ENCODE results near the gene SLIT2. TPM values are rescaled to one million over a fixed set of nuclear protein-coding genes. Genes with fewer than 3 reads are reported as not detected.

Gene SLIT2, protein sequence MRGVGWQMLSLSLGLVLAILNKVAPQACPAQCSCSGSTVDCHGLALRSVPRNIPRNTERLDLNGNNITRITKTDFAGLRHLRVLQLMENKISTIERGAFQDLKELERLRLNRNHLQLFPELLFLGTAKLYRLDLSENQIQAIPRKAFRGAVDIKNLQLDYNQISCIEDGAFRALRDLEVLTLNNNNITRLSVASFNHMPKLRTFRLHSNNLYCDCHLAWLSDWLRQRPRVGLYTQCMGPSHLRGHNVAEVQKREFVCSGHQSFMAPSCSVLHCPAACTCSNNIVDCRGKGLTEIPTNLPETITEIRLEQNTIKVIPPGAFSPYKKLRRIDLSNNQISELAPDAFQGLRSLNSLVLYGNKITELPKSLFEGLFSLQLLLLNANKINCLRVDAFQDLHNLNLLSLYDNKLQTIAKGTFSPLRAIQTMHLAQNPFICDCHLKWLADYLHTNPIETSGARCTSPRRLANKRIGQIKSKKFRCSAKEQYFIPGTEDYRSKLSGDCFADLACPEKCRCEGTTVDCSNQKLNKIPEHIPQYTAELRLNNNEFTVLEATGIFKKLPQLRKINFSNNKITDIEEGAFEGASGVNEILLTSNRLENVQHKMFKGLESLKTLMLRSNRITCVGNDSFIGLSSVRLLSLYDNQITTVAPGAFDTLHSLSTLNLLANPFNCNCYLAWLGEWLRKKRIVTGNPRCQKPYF (N-terminal part only)
- total RNA-seq = 45.6 and 55.6 TPM in 2 replicates
- long read RNA-seq, partial matches to known transcripts = 29 of 35 reads
- long read RNA-seq, other reads (novel, unspliced or antisense) = 5 of 35 reads

DNA sequence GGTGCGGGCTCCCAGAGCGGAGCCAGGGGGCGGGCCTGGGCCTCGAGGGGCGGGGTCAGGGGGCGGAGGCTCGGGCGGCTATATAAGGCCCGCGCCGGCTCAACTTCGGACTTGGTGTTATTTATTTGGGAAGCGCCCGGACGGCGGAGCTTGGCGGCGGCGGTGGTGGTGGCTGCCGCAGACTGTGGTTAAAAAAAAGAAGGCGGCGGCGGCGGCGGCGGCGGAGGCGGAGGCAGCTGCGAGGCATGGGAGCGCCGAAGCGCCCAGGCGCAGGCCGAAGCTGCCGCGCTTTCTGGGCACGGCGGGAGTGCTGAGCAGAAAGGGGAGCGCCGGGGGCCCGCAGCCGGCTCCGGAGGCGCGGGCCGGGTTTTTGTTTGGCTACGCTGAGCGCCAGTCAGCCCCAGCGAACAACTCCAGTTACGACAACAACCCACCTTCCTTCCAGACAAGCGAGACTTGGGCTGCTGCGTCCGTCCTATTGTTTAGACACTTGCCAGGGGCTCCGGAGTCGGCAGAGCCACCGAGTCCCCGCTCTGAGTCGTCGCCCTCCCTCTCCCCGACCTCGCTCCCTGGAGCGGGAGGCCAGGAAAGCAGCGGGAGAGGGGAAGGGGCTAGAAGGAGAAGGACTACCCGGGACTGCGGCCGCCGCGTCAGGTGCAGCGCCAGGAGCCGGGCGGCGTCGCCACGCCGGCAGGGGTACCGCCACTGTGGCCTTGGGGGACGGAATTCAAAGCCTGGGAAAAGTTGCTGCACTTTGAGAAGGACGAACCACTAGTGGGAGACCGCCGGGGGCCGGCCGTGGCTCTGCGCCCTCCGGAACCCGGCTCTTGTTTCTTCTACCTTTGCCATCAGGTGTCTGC is at the start of gene SLIT2:
SLIT2 (plus strand) TSS at position 110 of the 860 bp plus-strand sequence. CDS start 1,911 bp downstream, outside the sequence.
- H3K36me3 Mint-ChIP-seq (ENCODE audit: unreplicated experiment) = no peaks in the 10 kb centered on the region
- peak within 1 kb of the TSS; percentile 94 for H3K27ac Mint-ChIP-seq (ENCODE audit: unreplicated experiment)
- H3K4me3 Mint-ChIP-seq (ENCODE audit: unreplicated experiment) = peak within 1 kb of the TSS; percentile 97
- TF ChIP-seq, protein P1, sequence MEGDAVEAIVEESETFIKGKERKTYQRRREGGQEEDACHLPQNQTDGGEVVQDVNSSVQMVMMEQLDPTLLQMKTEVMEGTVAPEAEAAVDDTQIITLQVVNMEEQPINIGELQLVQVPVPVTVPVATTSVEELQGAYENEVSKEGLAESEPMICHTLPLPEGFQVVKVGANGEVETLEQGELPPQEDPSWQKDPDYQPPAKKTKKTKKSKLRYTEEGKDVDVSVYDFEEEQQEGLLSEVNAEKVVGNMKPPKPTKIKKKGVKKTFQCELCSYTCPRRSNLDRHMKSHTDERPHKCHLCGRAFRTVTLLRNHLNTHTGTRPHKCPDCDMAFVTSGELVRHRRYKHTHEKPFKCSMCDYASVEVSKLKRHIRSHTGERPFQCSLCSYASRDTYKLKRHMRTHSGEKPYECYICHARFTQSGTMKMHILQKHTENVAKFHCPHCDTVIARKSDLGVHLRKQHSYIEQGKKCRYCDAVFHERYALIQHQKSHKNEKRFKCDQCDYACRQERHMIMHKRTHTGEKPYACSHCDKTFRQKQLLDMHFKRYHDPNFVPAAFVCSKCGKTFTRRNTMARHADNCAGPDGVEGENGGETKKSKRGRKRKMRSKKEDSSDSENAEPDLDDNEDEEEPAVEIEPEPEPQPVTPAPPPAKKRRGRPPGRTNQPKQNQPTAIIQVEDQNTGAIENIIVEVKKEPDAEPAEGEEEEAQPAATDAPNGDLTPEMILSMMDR (IDR thresholded peaks at IDR 0.05) = peak; percentile 27
- DNase-seq (ENCODE audit: extremely low spot score, unreplicated experiment) = peak; percentile 96
- H3K27me3 Mint-ChIP-seq (ENCODE audit: unreplicated experiment) = no peaks in the 10 kb centered on the region
- peaks cover 50% of the 10 kb centered on the region for H3K4me1 Mint-ChIP-seq (ENCODE audit: unreplicated experiment)
- H3K9me3 Mint-ChIP-seq (ENCODE audit: unreplicated experiment) = no peaks in the 10 kb centered on the region

DNA sequence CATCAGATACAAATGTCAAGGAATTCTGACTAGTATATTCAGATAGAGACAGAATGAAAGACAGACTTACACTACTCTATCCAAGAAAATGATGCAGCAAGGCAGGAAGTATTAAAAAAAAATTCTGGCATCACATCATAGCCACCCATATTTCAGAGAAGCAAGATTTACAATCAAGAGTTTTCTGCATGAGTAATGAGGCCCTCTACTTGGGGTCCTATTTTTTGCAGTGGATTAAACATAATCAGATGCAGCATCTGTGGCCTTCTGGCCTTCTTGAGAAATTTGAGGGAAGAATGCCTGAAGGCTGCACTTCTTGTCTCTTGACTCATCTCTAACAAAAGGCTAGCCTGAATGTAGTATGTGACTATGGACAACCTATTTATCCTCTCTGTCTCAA is 48.2 kb upstream of the SLIT2 start:
- no peak for DNase-seq (ENCODE audit: extremely low spot score, unreplicated experiment)
- Mint-ChIP-seq H3K4me3 (ENCODE audit: unreplicated experiment) (no peak overlapping the region), H3K27ac (ENCODE audit: unreplicated experiment) (no peak overlapping the region), H3K4me1 (ENCODE audit: unreplicated experiment) (peaks cover 8% of the 10 kb centered on the region), H3K9me3 (ENCODE audit: unreplicated experiment) (no peaks in the 10 kb centered on the region), H3K36me3 (ENCODE audit: unreplicated experiment) (no peaks in the 10 kb centered on the region), H3K27me3 (ENCODE audit: unreplicated experiment) (no peaks in the 10 kb centered on the region)
- TF ChIP-seq, protein P1 (IDR thresholded peaks at IDR 0.05) = no peak

DNA sequence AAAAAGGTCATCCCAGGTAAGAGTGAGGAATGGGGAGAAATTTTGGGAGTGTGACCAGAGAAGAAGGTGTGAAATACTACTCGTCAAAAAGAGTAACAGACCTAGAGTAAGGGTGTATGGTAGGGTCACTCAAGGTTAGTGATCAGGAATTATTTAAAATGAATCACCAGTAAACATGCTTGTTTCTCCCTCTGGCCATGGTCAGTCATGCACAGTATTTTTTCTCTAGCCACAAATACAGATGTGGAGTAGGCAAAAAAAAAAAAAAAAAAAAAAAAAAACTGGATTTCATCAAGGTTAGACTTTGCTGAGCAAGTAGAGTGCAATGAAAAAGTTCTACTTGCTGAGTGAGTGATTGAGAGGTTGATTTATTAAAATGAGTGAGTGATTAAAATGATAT is 34.2 kb upstream of the SLIT2 start:
- DNase-seq (ENCODE audit: extremely low spot score, unreplicated experiment) = no peak
- no peak overlapping the region for H3K4me3 Mint-ChIP-seq (ENCODE audit: unreplicated experiment)

DNA sequence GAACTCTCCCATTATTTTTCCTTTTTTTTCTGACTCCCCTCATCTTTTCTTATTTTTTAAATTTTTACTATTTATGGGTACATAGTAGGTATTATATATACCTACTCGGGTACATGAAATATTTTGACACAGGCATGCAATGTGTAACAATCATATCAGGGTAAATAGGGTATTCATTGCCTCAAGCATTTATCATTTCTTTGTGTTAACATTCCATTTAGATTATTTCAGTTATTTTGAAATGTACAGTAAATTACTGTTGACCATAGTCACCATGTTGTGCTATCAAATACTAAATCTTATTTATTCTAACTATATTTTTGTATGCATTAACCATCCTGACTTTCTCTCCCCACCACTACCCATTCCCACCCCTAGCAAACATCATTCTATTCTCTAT is 33.8 kb upstream of the SLIT2 start:
- H3K36me3 Mint-ChIP-seq (ENCODE audit: unreplicated experiment) = peaks cover 3% of the 10 kb centered on the region
- no peak for DNase-seq (ENCODE audit: extremely low spot score, unreplicated experiment)
- H3K27me3 Mint-ChIP-seq (ENCODE audit: unreplicated experiment) = no peaks in the 10 kb centered on the region
- TF ChIP-seq, protein P1 (IDR thresholded peaks at IDR 0.05) = no peak
- no peak overlapping the region for H3K27ac Mint-ChIP-seq (ENCODE audit: unreplicated experiment)
- no peak overlapping the region for H3K4me3 Mint-ChIP-seq (ENCODE audit: unreplicated experiment)
- H3K9me3 Mint-ChIP-seq (ENCODE audit: unreplicated experiment) = peaks cover 36% of the 10 kb centered on the region
- peaks cover 2% of the 10 kb centered on the region for H3K4me1 Mint-ChIP-seq (ENCODE audit: unreplicated experiment)

More for the DNA sequence above, 34.2 kb upstream of the SLIT2 start:
- Mint-ChIP-seq H3K9me3 (ENCODE audit: unreplicated experiment) (peaks cover 32% of the 10 kb centered on the region), H3K27me3 (ENCODE audit: unreplicated experiment) (no peaks in the 10 kb centered on the region), H3K36me3 (ENCODE audit: unreplicated experiment) (peaks cover 3% of the 10 kb centered on the region), H3K27ac (ENCODE audit: unreplicated experiment) (no peak overlapping the region), H3K4me1 (ENCODE audit: unreplicated experiment) (peaks cover 2% of the 10 kb centered on the region)
- TF ChIP-seq, protein P1 (IDR thresholded peaks at IDR 0.05) = no peak
